Activated CD8-positive, alpha-beta memory T cell treated with anti-CD3 and anti-CD28 coated beads, Interleukin-2, amount 10 ng/mL, durations not matched to agents 7 days and 5 days (primary cell): Measurements from ENCODE around the gene NAA80. TPM values are rescaled to one million over a fixed set of nuclear protein-coding genes. Genes with fewer than 3 reads are reported as not detected.

ENCODE experiments used
- ATAC-seq: fragments of 150-1000 bp; cut with Tn5 transposase; one replicate; pipeline ENCODE4 v1.10.0; 2021; ENCODE audit warnings: moderate library complexity
- CTCF ChIA-PET: fragments of 350-600 bp; sonication (Branson Sonifier 250); formaldehyde crosslinking; loops from one replicate; lab custom pipeline; 2021; ENCODE audit warnings: antibody characterized with exemption; lab: Charles Lee
- DNase-seq: peaks from one replicate; pipeline ENCODE4 v3.0.0-alpha.2; 2020
- H3K27ac Mint-ChIP-seq: one replicate; pipeline ENCODE4 v1.8.0; 2021; ENCODE audit warnings: mild to moderate bottlenecking, mixed read lengths
- H3K27me3 Mint-ChIP-seq: one replicate; pipeline ENCODE4 v1.8.0; 2021; ENCODE audit warnings: mixed read lengths
- H3K36me3 Mint-ChIP-seq: one replicate; pipeline ENCODE4 v1.8.0; 2021; ENCODE audit warnings: mild to moderate bottlenecking, mixed read lengths
- H3K4me1 Mint-ChIP-seq: one replicate; pipeline ENCODE4 v1.8.0; 2021; ENCODE audit warnings: mixed read lengths
- H3K4me3 Mint-ChIP-seq: one replicate; pipeline ENCODE4 v1.8.0; 2021; ENCODE audit warnings: mild to moderate bottlenecking, moderate library complexity, mixed read lengths
- H3K9me3 Mint-ChIP-seq: one replicate; pipeline ENCODE4 v1.8.0; 2022; ENCODE audit warnings: low read depth, mixed read lengths
- total RNA-seq, 2 experiments: library from RNA; stranded (reverse); gene quantifications; one replicate each; pipeline ENCODE4 v1.2.3, GENCODE V29; 2021

Gene NAA80
- total RNA-seq, 2 experiments from 2014 or later, result 23.1 to 37.3 TPM

DNA sequence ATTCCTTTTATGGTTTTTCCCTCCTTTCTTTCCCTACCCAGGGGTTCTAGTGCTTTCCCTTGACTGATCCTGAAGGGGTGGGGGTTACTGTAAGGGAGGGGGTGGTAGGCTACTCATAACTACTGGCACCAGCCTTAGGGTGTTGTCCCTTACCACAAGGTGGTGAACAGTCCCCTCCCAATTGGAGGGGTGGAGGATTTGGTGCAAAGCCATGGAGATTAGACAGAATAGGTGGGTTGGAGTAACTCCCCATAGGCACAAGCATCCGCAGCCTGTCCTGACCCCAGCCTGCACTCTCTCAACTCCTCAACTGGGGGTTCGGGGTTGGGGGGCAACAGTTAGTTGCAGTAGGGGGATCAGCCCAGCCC lies 25.9 kb upstream of the NAA80 start:
- peaks cover 30% of the 10 kb centered on the region for H3K4me1 Mint-ChIP-seq
- H3K4me3 Mint-ChIP-seq, result no peak overlapping the region

DNA sequence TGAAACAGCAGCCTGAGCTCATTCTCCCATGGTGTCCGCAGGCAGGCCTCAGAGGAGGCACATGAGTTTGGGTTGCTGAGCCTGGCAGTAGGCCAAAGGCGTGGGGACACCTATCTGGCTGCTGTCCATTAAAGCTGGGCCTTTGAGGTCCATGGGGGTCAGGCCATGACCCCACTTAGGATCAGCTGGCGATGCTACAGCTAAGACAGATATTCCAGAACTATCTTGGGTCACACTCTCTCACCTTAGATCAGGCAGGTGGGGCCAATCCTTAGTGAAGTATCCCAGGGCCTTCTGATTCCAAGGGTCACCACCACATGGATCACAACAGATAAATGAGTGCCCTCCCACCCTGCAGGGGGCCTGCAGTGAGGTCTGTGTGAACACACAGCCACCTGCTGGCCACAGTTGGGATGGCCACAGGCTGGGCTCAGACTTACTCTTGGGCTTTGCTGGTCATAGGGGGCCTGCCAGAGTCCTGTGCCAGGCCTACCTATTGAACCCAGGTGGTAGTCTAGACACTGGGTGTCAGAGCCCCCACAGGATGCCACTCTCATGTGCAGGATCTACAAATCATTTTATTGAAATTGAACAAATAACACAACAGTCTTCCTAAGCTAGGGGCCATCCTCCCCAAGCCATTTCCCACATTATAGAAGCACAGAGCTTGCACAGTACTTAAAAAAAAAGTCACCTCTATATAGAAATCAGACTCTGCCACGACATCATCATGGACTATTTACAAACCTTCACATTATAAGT lies 25.3 kb upstream of the NAA80 start:
- no peaks in the 10 kb centered on the region for H3K27me3 Mint-ChIP-seq
- no peak overlapping the region for H3K4me3 Mint-ChIP-seq
- H3K4me1 Mint-ChIP-seq, result peaks cover 34% of the 10 kb centered on the region
- CTCF ChIA-PET, result interaction anchor here (0.7 to 18.0 kb wide), 24 partner anchors 10 to 132 kb away, joined by 3 to 266 read pairs (median 4); partner anchors contain the start of genes CYB561D2, GNAI2, HYAL1 and HYAL3
- no peak overlapping the region for H3K27ac Mint-ChIP-seq
- DNase-seq (peak; percentile 78), ATAC-seq (peak; percentile 21)
- no peaks in the 10 kb centered on the region for H3K9me3 Mint-ChIP-seq
- no peaks in the 10 kb centered on the region for H3K36me3 Mint-ChIP-seq

More for the DNA sequence above, 25.9 kb upstream of the NAA80 start:
- peaks cover 5% of the 10 kb centered on the region for H3K36me3 Mint-ChIP-seq
- no peaks in the 10 kb centered on the region for H3K9me3 Mint-ChIP-seq
- CTCF ChIA-PET, result interaction anchor here (0.9 to 18.0 kb wide), 12 partner anchors 10 to 131 kb away, joined by 3 to 266 read pairs (median 7); partner anchors contain the start of genes GNAI2, HYAL1, HYAL3 and IFRD2
- DNase-seq (no peak), ATAC-seq (no peak)
- no peak overlapping the region for H3K27ac Mint-ChIP-seq
- H3K27me3 Mint-ChIP-seq, result no peaks in the 10 kb centered on the region

GRCh38 chr3:50323614-50324199 lies 24.5 kb upstream of the NAA80 start:
- peak overlapping the region; percentile 35 for H3K27ac Mint-ChIP-seq
- H3K27me3 Mint-ChIP-seq, result no peaks in the 10 kb centered on the region
- H3K4me1 Mint-ChIP-seq, result peaks cover 39% of the 10 kb centered on the region
- DNase-seq (peak; percentile 39), ATAC-seq (no peak)
- CTCF ChIA-PET, result interaction anchor here (0.6 to 18.0 kb wide), 23 partner anchors 9 to 218 kb away, joined by 3 to 266 read pairs (median 5); partner anchors contain the start of genes CYB561D2, GNAI2, HYAL1 and HYAL3
- H3K4me3 Mint-ChIP-seq, result no peak overlapping the region
- no peaks in the 10 kb centered on the region for H3K9me3 Mint-ChIP-seq
- no peaks in the 10 kb centered on the region for H3K36me3 Mint-ChIP-seq

GRCh38 chr3:50323092-50323600 lies 23.9 kb upstream of the NAA80 start:
- H3K4me3 Mint-ChIP-seq, result no peak overlapping the region
- peak; percentile 42 for DNase-seq
- ATAC-seq, result no peak
- H3K9me3 Mint-ChIP-seq, result no peaks in the 10 kb centered on the region
- CTCF ChIA-PET, result interaction anchor here (0.9 to 18.0 kb wide), 7 partner anchors 12 to 131 kb away, joined by 3 to 266 read pairs (median 6); partner anchors contain the start of genes HYAL1, HYAL3, IFRD2 and NAA80
- H3K27ac Mint-ChIP-seq, result peak overlapping the region; percentile 47
- no peaks in the 10 kb centered on the region for H3K36me3 Mint-ChIP-seq
- H3K27me3 Mint-ChIP-seq, result no peaks in the 10 kb centered on the region
- peaks cover 36% of the 10 kb centered on the region for H3K4me1 Mint-ChIP-seq

DNA sequence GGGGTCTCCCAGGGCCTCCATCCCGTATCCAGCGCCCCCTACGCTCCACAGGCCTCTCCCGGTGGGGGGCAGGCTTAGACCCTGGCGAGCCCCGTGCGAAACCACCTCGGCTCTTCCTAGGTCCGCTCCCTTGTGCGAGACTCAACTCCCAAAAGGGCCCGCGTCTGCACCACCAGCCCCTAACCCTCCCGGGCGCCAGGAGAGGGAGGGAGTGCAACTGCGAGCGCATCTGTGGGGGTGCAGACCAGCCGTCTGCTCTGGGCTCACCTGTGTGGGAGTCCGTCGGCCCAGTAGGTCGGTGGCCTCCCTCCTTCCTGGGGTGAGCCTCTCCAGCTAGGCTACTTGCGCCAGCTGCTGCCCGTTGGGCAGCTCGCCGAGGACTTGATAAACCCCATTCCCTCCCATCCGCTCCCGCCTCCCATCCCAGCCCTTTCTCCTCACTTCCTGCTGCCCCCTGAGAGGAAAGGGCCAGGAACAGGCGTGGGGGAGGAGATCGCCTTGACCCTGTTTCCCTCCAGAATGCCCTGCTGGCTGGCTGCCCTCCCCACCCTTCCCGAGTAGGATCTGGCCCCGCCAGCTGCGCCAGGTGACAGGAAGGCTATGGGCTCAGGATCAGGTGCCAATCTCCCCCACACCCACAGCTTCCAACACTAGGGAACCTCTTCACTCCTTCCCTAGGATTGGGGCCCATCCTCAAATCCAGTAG lies 23.3 kb upstream of the NAA80 start, which contains the start of gene HYAL2:
Gene HYAL2 (minus strand): TSS at position 360 of the 706 bp plus-strand sequence. CDS start 2,256 bp downstream, outside the sequence.
- CTCF ChIA-PET, result interaction anchor here (1.3 to 18.0 kb wide), 6 partner anchors 13 to 48 kb away, joined by 3 to 266 read pairs (median 14); partner anchors contain the start of genes HYAL1, HYAL3, IFRD2 and NAA80
- ATAC-seq, result no peak
- DNase-seq, result peak; percentile 40
- Mint-ChIP-seq H3K27me3 (no peaks in the 10 kb centered on the region), H3K4me1 (peaks cover 35% of the 10 kb centered on the region), H3K9me3 (no peaks in the 10 kb centered on the region), H3K36me3 (no peaks in the 10 kb centered on the region), H3K27ac (peak within 1 kb of the TSS; percentile 93), H3K4me3 (peak within 1 kb of the TSS; percentile 89)

GRCh38 chr3:50322115-50322385 lies 22.8 kb upstream of the NAA80 start:
- Mint-ChIP-seq H3K9me3 (no peaks in the 10 kb centered on the region), H3K27me3 (no peaks in the 10 kb centered on the region), H3K4me1 (peaks cover 36% of the 10 kb centered on the region), H3K4me3 (no peak overlapping the region), H3K36me3 (no peaks in the 10 kb centered on the region), H3K27ac (no peak overlapping the region)
- DNase-seq (no peak), ATAC-seq (no peak)
- CTCF ChIA-PET, result interaction anchor here (1.3 to 18.0 kb wide), 5 partner anchors 13 to 47 kb away, joined by 3 to 266 read pairs (median 21); partner anchors contain the start of genes HYAL1, HYAL3, IFRD2 and NAA80

DNA sequence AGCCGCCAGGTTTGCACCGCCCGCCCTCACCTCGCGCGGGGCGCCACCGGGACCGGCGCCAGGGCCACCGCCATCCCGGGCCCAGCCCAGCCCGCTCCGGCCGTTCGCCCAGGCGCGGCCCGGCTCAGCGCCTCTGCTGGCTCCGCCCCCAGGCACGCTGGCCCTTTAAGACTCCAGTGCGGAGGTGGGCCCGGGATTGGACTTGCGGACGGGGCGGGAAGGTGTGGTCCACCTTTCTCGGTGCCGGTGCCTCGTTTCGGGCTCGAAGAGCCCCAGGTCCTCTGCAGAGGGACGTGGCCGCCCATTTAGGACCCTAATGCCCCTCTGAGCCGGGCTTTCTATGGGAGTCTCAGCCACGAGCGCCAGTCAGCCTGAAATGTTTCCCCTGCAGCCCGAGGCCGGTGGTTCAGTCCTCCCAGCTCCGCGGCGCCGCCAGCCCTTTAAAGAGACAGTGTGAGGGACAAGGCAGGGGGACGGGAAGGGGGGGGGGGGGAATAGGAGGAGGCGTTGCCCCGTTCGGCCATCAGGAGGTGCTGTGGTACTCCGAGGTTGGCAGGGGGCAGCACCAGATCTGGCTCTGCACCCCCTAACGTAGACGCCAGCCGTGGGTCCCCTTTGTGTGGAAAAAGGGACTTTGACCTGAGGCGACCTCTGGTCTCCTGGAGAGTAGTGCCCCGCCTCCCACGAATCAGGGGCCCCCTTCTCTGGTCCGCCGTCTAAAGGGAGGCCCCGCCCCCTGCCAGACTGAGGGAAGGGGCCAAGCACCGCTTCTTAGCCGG lies 22.3 kb upstream of the NAA80 start:
- ATAC-seq (peak; percentile 76), DNase-seq (peak; percentile 90)
- CTCF ChIA-PET, result interaction anchor here (1.3 to 18.0 kb wide), 4 partner anchors 14 to 75 kb away, joined by 3 to 266 read pairs (median 47); partner anchors contain the start of genes HYAL1, HYAL3, IFRD2 and NAA80
- Mint-ChIP-seq H3K36me3 (no peaks in the 10 kb centered on the region), H3K4me1 (peaks cover 37% of the 10 kb centered on the region), H3K9me3 (no peaks in the 10 kb centered on the region), H3K4me3 (peak overlapping the region; percentile 89), H3K27ac (peak overlapping the region; percentile 93), H3K27me3 (no peaks in the 10 kb centered on the region)

- no peaks in the 10 kb centered on the region for H3K27me3 Mint-ChIP-seq
- H3K4me1 Mint-ChIP-seq, result peaks cover 39% of the 10 kb centered on the region
- ATAC-seq (peak; percentile 50), DNase-seq (no peak)
- CTCF ChIA-PET, result interaction anchor here (0.8 to 18.0 kb wide), 5 partner anchors 15 to 74 kb away, joined by 3 to 266 read pairs (median 3); partner anchors contain the start of genes HYAL1, HYAL3, IFRD2 and NAA80
- peak overlapping the region; percentile 89 for H3K4me3 Mint-ChIP-seq
- H3K9me3 Mint-ChIP-seq, result no peaks in the 10 kb centered on the region
- peaks cover 3% of the 10 kb centered on the region for H3K36me3 Mint-ChIP-seq
- H3K27ac Mint-ChIP-seq, result peak overlapping the region; percentile 80
Observed at GRCh38 chr3:50320853-50321335, 21.7 kb upstream of the NAA80 start.

- CTCF ChIA-PET, result interaction anchor here (0.8 to 18.0 kb wide), 5 partner anchors 15 to 73 kb away, joined by 3 to 266 read pairs (median 4); partner anchors contain the start of genes HYAL1, HYAL3, IFRD2 and NAA80
- peak overlapping the region; percentile 89 for H3K4me3 Mint-ChIP-seq
- peaks cover 3% of the 10 kb centered on the region for H3K36me3 Mint-ChIP-seq
- H3K4me1 Mint-ChIP-seq, result peaks cover 45% of the 10 kb centered on the region
- no peaks in the 10 kb centered on the region for H3K27me3 Mint-ChIP-seq
- DNase-seq (peak; percentile 41), ATAC-seq (no peak)
- H3K27ac Mint-ChIP-seq, result no peak overlapping the region
- H3K9me3 Mint-ChIP-seq, result no peaks in the 10 kb centered on the region
Observed at GRCh38 chr3:50319894-50320625, 20.9 kb upstream of the NAA80 start.

- peak; percentile 39 for DNase-seq
- Mint-ChIP-seq H3K4me3 (no peak overlapping the region), H3K4me1 (peaks cover 45% of the 10 kb centered on the region), H3K9me3 (no peaks in the 10 kb centered on the region), H3K27me3 (no peaks in the 10 kb centered on the region), H3K36me3 (peaks cover 3% of the 10 kb centered on the region), H3K27ac (no peak overlapping the region)
- no peak for ATAC-seq
- CTCF ChIA-PET, result interaction anchor here (2.0 to 18.0 kb wide), 3 partner anchors 16 to 58 kb away, joined by 4 to 266 read pairs (median 91); partner anchors contain the start of genes HYAL1, HYAL3, IFRD2 and NAA80
Observed at GRCh38 chr3:50319181-50319893, 20.1 kb upstream of the NAA80 start.

DNA sequence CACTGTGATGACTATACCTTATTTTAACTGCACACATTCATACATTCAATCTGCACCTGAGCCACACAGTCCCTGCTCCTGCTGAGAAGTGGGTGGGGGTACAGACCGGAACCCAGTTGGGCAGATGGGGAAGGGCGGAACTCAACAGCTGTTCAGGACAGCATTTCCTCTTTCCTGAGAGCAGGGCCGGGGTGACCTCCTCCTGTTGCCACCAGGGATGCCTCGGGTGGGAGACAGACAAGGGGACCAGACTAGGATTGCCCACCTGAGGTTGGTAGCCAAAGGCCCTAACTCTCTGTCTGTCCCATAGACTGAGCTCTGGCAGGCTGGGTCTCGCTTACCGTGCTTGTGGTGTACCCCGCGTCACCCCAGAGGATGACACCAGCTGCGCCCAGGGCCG lies 19.4 kb upstream of the NAA80 start:
- H3K4me1 Mint-ChIP-seq, result peaks cover 50% of the 10 kb centered on the region
- DNase-seq, result peak; percentile 38

More for the DNA sequence above, 19.4 kb upstream of the NAA80 start:
- Mint-ChIP-seq H3K9me3 (no peaks in the 10 kb centered on the region), H3K27me3 (no peaks in the 10 kb centered on the region), H3K4me3 (no peak overlapping the region), H3K27ac (no peak overlapping the region), H3K36me3 (peaks cover 3% of the 10 kb centered on the region)
- ATAC-seq, result no peak
- CTCF ChIA-PET, result interaction anchor here (2.0 to 18.0 kb wide), 3 partner anchors 17 to 58 kb away, joined by 4 to 266 read pairs (median 91); partner anchors contain the start of genes HYAL1, HYAL3, IFRD2 and NAA80
